ENCODE data around the gene MT1A. TPM values are rescaled to one million over a fixed set of nuclear protein-coding genes. Genes with fewer than 3 reads are reported as not detected.
A peak's percentile ranks its signal among the peaks of the same experiment; 100 is the strongest.
"Not testable (repeated sequence)": the region's sequence is repeated elsewhere in the genome, so short reads cannot be mapped to it uniquely, and the experiment has no call there.

MT1A gene
- total RNA-seq, 1 experiment from 2014 or later = 1.1 TPM

DNA sequence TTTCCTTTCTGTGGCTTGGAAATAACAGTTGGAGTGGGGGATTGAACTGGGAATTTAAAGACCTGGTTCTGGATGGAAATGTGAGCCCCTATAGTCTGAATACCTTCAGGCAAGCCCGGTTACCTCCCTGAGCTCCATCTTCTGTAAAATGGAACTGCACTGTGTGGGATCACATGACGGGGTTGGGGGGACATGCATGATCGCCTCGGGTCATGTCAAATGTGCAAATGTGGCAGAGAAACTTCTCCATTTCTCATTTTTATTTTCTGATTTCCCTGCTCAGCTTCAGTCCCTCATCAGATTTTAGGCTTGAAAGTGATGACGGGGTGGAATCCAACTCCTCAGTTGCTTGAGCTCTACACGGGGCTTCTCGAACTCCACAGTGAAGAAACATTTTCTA, 14.8 kb downstream of the MT1A start:
- DNase-seq (ENCODE audit: low read depth) = no peak

DNA sequence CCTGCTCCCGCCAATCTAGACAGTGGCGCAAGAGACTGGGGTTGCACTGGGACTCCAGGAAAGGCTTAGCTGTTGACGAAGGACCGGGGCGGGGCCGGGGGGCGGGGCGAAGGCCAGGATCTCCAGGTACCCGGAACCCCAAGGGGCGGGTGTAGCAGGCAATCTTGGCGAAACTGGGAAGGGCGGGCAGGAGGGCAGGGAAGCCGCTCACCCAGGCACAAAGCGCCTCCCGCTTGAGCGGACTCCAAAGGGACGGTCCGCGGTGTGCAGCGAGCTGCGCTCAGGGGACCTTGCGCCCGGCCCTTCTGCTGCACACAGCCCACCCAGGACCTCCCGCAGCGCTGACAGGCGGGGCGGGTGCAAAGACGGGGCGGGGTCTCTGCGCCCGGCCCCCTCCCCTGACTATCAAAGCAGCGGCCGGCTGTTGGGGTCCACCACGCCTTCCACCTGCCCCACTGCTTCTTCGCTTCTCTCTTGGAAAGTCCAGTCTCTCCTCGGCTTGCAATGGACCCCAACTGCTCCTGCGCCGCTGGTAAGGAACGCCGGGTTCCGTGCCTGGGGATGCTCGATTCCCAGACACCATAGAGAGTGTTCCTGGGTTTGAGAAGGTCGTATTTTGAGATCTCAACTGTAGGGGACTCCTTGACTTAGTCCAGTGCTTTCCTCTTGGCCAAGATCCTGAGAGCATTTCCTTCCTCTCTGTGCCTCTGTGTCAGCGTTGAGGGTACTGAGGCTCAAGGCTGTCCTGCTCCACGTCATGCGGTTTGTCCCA, 19.3 kb downstream of the MT1A start, which contains the start of gene MT1F:
TSS of gene MT1F (plus strand) at position 405 of the 772 bp plus-strand sequence. CDS start at position 505, 100 bp downstream.
- DNase-seq (ENCODE audit: low read depth) = peak; percentile 63

DNA sequence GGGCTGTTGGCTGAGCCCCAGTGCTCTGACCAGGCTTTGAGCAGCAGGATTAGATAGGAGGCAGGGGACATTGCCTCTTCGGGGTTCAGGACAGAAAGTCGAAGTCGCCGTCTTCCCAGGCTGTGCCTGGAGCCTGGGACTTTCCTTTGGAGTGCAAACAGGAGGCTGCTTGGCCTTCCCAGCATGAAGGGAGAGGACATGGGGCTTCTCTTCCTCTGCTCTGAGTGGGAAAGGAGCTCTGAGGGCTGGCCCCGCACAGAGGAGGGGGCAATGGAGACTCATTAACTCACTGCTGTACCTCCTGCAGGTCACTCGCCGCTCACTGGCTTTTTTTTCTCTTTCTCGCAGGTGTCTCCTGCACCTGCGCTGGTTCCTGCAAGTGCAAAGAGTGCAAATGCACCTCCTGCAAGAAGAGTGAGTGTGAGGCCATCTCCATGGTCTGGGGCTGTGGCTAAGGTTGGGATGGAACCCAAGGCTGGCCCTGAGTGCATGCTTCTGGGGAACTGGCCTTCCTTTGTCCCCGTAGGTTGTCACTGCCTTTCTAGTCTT, 19.9 kb downstream of the MT1A start:
- no peak for DNase-seq (ENCODE audit: low read depth)

DNA sequence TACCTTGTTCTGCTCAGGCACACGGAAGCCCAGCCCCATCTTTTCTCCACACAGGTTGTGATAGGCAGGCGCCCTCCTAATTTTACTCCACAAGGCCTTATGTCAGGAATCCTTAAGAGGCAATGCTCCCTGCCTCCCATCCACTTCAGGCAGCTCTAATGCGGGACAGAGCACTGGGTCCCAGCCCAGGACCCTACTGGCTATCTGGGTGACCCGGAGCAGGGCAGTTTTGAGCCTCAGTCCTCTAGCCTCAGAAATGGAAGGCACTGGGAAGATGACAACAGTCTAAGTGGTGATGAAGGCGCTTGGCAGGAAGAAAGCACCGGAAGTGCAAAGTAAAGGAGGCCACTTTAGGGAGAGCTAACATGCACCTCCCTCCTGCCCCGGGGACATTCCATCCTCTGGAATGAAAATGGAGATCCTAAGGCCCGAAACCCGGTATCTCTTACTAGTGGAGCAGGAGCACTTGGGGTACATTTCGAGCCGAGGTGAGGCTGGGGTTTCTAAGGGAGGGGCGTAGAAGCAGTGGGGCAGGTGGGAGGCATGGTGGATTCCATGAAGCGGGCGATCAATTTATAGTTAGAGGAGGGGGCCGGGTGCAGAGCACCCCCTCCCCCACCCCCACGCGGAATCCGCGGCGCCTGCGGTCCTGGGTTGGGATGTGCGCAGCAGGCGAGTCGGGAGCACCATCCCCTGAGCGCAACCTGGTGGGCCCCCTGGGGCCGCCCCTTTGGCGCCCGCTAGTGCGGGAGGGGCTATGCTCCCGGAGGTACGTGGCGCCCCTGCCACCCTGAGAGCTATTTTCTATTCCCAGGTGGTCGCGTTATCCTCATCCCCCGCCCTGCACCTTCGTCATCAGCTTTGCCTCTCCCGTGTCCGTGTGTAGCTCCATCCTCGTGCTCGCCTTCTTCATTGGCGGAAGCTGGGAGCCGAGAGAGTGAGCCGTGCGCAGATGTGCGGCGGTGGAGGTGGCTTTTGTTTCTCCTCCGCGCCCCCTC, 24.2 kb downstream of the MT1A start:
- no peak for DNase-seq (ENCODE audit: low read depth)

DNA sequence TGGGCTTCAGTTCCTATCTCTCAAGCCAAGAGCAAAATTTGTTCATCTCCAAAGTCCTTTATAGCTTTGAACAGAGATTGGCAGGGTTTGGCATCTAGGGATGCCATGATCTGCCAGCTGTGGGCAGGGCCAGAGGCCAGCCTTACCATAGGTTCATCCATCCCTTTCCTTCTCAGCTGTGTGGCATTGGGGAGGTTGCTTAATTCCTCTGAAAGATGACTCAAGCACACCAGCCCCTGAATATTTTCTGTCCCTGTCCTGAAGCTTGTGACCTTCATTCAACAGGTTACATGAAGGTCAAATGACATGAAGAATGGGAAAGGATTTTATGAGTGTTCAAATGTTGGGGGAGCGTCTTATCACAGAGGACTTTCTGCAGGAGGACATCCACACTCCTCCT, 26.0 kb downstream of the MT1A start:
- no peak for DNase-seq (ENCODE audit: low read depth)

DNA sequence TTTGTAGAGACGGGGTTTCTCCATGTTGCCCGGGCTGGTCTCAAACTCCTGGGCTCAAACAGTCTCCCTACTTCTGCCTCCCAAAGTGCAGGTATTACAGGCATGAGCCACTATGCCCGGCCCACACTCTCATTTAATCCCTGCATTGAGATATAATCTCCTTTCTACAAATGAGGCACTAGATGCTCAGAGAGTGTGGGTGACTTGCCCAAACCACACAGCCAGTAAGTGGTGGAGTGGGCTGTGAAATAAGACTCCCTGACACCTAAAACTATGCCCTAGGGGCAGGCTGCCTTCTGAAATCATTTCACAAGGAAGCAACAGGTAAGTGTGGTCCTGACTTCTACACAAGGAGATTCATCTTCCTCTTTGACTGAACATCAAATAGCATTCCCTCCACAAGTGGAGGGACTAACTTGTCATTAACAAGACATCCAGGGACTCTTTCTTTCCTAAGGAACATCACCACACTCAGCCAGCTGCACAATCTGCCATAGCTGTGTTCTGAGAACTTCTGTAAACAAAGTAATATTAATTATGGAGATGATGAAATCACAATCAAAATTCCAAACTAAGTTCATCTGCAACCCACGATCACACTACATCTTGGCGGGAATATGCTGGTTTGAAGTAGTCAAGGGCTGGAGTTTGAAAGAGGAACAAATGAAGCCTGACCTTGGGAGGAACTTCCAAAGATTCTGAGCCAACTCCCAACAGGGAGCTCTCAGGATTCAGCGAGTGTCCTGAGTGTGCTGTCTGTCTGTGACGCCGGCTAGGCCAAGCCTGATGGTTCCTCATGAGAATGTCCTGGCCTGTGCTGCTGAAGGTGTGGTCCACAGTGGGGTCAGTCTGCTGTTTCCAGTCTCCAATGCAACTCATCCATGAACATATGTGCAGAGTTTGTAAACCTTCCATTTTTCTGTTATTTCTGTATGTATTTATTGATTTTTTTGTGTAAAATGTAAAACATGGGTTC, 27.1 kb downstream of the MT1A start:
- DNase-seq (ENCODE audit: low read depth) = not testable (repeated sequence)

DNA sequence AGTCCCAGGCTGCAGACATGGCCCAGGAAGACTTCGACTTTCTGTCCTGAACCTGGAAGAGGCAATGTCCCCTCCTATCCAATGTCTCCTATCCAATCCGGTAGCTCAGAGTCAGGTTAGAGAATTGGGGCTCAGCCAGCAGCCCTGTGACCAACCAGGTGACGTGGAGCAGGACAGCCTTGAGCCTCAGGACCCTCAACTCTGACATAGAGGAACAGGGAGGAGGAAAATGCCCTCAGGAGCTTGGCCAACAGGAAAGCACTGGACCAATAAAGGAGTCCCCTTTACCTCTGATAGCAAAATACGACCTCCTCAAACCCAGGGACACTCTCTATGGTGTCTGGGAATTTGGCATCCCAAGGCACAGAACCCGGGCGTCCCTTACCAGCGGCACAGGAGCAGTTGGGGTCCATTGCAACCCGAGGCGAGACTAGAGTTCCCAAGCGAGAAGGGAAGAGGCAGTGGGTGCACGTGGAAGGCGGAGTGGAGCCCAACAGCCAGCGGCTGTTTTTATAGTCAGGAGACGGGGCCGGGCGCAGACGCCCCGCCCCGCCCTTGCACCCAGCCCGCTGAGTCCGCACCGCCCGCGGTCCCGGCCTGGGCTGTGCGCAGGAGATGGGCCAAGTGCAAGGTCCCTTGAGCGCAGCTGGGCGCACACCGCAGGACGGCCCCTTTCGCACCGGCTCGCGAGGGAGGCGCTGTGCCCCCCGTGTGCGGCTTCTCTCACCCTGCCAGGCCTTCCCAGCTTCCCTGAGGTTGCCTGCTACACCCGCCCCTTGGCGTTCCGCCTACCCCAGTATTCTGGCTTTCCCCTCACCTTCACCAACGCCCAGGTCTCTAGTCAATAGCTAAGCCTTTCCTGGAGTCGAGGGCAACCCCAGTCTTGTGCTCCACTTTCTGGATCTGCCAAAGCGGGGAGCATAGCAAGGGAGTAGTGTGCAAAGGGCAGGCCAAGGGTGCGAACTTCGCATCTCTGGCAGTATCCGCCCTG, 29.4 kb downstream of the MT1A start, which contains the start of gene MT1G:
TSS of gene MT1G (minus strand) at position 485 of the 991 bp plus-strand sequence. CDS start at position 413, 72 bp downstream.
- DNase-seq (ENCODE audit: low read depth) = peak; percentile 52

DNA sequence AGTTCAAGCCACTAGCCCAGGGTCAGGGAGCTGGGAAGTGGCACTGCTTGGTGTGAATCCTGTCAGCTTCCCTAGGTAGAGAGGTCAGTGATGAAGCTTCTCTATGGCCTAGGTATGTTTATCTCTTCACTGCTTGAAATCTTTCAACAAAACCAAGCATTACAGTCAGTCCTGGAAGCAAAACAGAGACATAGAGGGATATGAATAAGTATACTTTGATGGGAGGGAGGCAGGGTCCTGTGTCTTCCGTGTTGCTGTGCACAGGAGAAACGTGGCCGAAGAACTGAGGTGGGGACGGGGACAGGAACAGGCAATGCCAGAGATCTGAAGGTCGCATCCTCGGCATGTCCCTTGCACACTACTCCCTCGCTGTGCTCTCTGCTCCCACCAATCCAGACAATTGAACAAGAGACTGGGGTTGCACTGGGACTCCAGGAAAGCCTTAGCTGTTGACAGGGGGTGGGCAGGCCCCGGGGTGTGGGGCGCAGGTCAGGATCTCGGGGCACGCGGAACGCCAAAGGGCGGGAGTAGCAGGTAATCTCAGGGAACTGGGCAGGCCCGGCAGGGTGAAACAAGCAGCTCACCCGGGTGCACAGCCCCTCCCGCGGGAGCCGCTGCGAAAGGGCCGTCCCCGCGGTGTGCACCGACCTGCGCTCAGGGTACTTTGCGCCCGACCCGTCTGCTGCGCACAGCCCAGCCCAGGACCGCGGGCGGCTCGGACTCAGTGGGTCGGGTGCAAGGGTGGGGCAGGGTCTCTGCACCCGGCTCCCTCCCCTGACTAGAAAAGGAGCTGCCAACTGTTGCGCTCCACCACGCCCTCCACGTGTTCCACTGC, 30.8 kb downstream of the MT1A start, which contains the start of gene MT1H:
TSS of gene MT1H (plus strand) at position 810 of the 835 bp plus-strand sequence. CDS start 71 bp downstream, outside the sequence.
- DNase-seq (ENCODE audit: low read depth) = no peak

DNA sequence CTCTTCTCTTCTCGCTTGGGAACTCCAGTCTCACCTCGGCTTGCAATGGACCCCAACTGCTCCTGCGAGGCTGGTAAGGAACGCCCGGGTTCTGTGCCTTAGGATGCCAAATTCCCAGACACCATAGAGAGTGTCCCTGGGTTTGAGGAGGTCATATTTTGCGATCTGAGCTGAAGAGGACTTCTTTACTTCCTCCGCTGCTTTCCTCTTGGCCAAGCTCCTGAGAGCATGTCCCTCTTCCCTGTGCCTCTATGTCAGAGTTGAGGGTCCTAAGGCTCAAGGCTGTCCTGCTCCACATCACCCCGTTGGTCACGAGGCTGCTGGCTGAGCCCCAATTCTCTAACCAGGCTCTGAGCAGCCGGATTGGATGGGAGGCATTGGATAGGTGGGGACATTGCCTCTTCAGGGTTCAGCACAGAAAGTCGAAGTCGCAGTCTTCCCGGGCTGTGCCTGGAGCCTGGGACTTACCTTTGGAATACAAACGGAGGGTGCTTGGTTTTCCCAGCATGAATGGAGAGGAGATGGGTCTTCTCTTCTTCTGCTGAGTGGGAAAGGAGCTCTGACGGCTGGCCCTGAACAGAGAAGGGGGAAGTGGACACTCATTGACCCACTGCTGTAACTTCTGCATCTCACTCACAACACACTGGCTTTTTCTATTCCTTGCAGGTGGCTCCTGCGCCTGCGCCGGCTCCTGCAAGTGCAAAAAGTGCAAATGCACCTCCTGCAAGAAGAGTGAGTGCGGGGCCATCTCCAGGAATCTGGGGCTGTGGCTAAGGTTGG, 31.6 kb downstream of the MT1A start:
- no peak for DNase-seq (ENCODE audit: low read depth)

DNA sequence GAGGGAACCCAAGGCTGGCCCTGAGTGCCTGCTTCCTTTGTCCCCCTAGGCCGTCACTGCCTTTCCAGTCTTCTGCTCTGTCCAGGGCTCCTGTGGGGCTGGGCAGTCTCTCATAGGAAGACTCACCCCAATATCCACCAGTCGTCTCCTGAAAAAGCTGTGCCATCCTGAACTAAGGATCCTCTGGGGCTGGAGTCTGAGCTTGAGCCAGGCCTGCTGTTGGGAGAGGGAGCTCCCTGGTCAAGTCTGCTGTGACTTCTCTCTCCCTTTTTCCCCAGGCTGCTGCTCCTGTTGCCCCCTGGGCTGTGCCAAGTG, 32.1 kb downstream of the MT1A start:
- DNase-seq (ENCODE audit: low read depth) = no peak

DNA sequence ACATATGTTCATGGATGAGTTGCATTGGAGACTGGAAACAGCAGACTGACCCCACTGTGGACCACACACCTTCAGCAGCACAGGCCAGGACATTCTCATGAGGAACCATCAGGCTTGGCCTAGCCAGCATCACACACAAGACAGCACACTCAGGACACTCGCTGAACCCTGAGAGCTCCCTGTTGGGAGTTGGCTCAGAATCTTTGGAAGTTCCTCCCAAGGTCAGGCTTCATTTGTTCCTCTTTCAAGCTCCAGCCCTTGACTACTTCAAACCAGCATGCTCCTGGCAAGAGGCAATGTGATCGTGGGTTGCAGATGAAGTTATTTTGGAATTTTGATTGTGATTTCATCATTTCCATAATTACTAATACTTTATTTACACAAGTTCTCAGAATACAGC, 33.2 kb downstream of the MT1A start:
- DNase-seq (ENCODE audit: low read depth) = not testable (repeated sequence)

DNA sequence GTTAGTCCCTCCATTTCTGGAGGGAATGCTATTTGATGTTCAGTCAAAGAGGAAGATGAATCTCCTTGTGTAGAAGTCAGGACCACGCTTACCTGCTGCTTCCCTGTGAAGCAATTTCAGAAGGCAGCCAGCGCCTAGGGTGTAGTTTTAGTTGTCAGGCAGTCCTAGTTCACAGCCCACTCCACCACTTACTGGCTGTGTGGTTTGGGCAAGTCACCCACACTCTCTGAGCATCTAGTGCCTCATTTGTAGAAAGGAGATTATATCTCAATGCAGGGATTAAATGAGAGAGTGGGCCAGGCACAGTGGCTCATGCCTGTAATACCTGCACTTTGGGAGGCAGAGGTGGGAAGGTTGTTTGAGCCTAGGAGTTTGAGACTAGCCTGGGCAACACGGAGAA, 33.7 kb downstream of the MT1A start:
- not testable (repeated sequence) for DNase-seq (ENCODE audit: low read depth)

DNA sequence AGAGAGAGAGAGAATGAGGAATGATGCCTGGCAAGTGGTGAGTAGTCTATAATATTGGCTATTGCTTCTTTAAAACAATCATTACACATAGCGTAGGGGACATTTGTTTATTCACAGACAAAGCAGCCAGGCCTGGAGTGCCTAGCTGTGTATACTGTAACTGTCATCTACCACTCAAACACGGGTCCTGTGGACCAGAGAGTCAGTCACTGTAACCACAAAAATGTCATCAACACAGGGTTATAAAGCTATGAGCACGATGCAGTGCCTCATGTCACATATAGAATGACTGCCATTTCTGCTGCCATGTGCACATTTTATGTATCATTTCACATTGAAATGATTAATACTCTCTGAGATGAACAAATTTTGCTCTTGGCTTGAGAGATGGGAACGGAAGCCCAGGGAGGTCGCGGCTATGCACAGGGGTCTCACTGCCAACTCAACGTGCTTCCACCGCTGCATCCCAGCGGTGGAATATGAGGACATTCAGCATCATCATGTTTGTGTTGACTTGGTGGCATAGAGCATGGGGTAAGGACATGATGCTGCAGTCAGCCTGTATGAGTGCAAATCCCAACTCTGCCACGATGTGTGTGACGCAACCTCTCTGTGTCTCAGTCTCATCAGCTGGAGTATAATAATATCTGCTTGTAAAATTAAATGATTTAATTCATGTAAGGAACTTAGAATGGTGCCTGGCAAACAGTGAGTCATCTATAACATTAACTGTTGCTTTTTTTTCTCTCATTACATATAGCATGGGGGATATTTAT, 34.5 kb downstream of the MT1A start:
- no peak for DNase-seq (ENCODE audit: low read depth)

DNA sequence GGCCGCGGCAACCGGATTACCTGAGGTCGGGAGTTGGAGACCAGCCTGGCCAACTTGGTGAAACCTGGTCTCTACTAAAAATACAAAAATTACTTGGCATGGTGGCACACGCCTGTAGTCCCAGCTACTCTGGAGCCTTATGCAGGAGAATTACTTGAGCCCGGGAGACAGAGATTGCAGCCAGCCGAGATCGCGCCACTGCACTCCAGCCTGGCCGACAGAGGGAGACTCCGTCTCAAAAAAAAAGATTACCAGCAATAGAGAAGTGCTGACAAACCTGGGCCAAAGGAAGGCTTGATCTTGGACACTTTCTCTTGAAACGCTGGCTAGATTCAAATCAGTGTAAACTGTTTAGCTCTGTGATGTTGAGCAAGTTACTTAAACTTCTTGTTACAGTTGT, 35.5 kb downstream of the MT1A start:
- DNase-seq (ENCODE audit: low read depth) = peak; percentile 29

DNA sequence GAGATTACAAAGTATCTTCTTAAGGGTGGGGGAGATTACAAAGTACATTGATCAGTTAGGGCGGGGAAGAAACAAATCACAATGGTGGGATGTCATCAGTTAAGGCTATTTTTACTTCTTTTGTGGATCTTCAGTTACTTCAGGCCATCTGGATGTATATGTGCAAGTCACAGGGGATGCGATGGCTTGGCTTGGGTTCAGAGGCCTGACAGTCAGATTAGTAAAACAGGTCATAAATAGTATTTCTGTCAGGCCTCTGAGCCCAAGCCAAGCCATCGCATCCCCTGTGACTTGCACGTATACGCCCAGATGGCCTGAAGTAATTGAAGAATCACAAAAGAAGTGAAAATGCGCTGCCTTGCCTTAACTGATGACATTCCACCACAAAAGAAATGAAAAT, 36.1 kb downstream of the MT1A start:
- not testable (repeated sequence) for DNase-seq (ENCODE audit: low read depth)

DNA sequence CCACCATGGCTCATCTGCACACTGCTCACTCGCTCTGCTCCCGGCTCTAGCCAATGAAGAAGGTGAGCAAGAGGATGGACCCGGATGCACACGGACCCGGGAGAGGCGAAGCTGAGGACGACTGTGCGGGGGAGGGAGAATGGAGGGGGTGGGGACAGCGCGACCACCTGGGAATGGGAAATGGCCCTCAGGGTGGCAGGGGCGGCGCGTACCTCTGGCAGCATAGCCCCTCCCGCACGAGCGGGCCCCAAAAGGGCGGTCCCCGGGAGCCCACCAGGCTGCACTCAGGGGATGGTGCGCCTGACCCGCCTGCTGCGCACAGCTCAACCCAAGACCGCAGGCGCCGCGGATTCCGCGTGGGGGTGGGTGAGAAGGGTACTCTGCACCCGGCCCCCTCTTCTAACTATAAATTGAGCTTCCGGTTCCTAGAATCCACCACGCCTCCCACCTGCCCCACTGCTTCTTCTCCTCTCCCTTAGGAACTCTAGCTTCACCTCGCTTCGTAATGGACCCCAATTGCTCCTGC, 37.3 kb downstream of the MT1A start:
- DNase-seq (ENCODE audit: low read depth) = no peak

DNA sequence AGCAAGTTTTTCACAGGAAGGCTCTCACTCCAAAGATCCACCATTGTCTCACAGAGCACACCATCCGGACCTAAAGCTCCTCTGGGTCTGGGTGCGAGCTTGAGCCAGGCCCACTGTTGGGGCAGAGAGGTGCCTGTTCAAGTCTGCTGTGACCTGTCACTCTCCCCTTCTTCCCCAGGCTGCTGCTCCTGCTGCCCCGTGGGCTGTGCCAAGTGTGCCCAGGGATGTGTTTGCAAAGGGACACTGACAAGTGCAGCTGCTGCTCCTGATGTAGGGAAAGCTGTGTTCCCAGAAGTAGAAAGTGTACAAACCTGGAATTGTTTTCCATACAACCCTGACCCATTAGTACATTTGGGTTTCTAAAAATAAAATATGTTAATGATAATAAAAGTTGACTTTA, 39.0 kb downstream of the MT1A start:
- no peak for DNase-seq (ENCODE audit: low read depth)

All from RPMI7951 (cell line).